Measurements from ENCODE around the gene CLEC7A. TPM values are rescaled to one million over a fixed set of nuclear protein-coding genes. Genes with fewer than 3 reads are reported as not detected.

The CLEC7A gene
- total RNA-seq, 1 experiment from 2014 or later, result not detected

- Histone ChIP-seq H3K4me2 (ENCODE audit: insufficient read depth, insufficient read length, low read length) (no peak overlapping the region), H3K79me1 (ENCODE audit: insufficient read depth, low read depth, low read length, poor library complexity, severe bottlenecking) (no peaks in the 10 kb centered on the region), H3K23me2 (ENCODE audit: insufficient read length, low read depth, low read length, poor library complexity, severe bottlenecking) (no peaks in the 10 kb centered on the region), H2AFZ (ENCODE audit: low read length) (no peak overlapping the region), H4K91ac (ENCODE audit: insufficient read length, low read depth, low read length) (no peak overlapping the region), H4K5ac (ENCODE audit: insufficient read length, low read depth, low read length) (no peak overlapping the region), H3T11ph (ENCODE audit: low read length) (no peak overlapping the region), H2AK5ac (ENCODE audit: insufficient read length, low read length) (no peak overlapping the region), H3K4me1 (ENCODE audit: insufficient read depth, low read length) (peaks cover 9% of the 10 kb centered on the region), H2BK12ac (ENCODE audit: insufficient read length, low read depth, low read length) (no peak overlapping the region), H3K27ac (ENCODE audit: insufficient read length, low read depth, low read length) (no peak overlapping the region), H3K4ac (ENCODE audit: low read depth, low read length) (no peak overlapping the region), H2BK120ac (ENCODE audit: low read depth, low read length, poor library complexity, severe bottlenecking) (no peak overlapping the region), H3K79me2 (ENCODE audit: insufficient read depth, low read length) (no peaks in the 10 kb centered on the region), H2BK20ac (ENCODE audit: low read depth, low read length, poor library complexity, severe bottlenecking) (no peak overlapping the region), H3K18ac (ENCODE audit: insufficient read length, low read depth, low read length) (no peak overlapping the region), H3K9me3 (ENCODE audit: control insufficient read depth, low read depth, low read length) (no peaks in the 10 kb centered on the region), H3K56ac (ENCODE audit: insufficient read length, low read depth, low read length) (no peak overlapping the region), H3K27me3 (ENCODE audit: insufficient read depth, low read length) (no peaks in the 10 kb centered on the region), H4K8ac (replicated peaks; ENCODE audit: insufficient read length, low read depth, low read length) (no peak overlapping the region), H3K14ac (ENCODE audit: insufficient read depth, low read length) (no peak overlapping the region), H2BK5ac (ENCODE audit: insufficient read length, low read length) (no peak overlapping the region), H3K9ac (ENCODE audit: extremely low read depth, insufficient read length, low read length) (no peak overlapping the region), H4K20me1 (ENCODE audit: control insufficient read depth, insufficient read depth, insufficient read length) (no peaks in the 10 kb centered on the region), H2BK15ac (ENCODE audit: low read depth, low read length) (no peak overlapping the region), H3K23ac (ENCODE audit: insufficient read length, low read depth, low read length) (no peak overlapping the region)
- TF ChIP-seq CTCF (conservative IDR thresholded peaks at IDR 0.05), result no peak
- Mint-ChIP-seq H3K4me3 (no peak overlapping the region; a peak in 1 of 5 replicates), H3K36me3 (ENCODE audit: insufficient read depth in 1 of 3, low read depth in 3 of 3) (no peaks in the 10 kb centered on the region; a peak in 1 of 7 replicates), H3K9me3 (peaks cover 0 to 2% of the 10 kb centered on the region in 2 experiments; a peak in 1 of 5 replicates), H3K27me3 (ENCODE audit: low read depth) (no peaks in the 10 kb centered on the region; the same call in 1 of the 2 replicates), H3K27ac (peak overlapping the region; percentile 24 to 91 (median 89); a peak in 4 of 7 replicates), H3K4me1 (peaks cover 45 to 51% of the 10 kb centered on the region in 2 experiments)
- DNase-seq, result no peak
- WGBS (ENCODE audit: extremely low coverage, insufficient read length, low lambda C conversion rate), result no CpG with 5 or more reads among the region's 6 CpGs
These were observed 2.9 kb upstream of the CLEC7A start for GRCh38 chr12:10132850-10133370.
